ENCODE results near the gene MMP15. TPM values are rescaled to one million over a fixed set of nuclear protein-coding genes. Genes with fewer than 3 reads are reported as not detected.

The MMP15 gene
- total RNA-seq, 1 donor from 2014 or later, result 38.9 TPM

DNA sequence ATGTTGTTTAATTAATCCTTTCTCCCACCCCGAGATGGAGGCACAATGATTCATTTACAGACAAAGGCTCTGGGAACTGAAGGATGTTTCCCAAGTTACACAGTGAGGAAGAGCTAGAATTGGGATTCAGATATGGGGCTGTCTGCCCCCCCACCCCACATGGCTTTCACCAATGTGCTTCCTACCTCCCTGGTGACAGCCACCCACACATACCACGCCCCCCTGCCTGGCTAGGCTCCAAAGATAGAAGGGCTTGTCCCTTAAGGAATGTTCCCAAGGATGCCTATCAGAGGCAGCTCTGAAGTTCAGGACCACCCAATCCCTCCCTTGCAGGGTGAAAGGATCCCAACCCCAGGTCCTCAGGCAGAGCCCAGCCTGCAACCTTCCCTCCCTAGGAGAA, 70.7 kb downstream of the MMP15 start:
- no peak overlapping the region for H3K27ac Mint-ChIP-seq (ENCODE audit: unreplicated experiment)
- H3K36me3 Mint-ChIP-seq (ENCODE audit: low read depth), result no peaks in the 10 kb centered on the region
- H3K27me3 Mint-ChIP-seq (ENCODE audit: low read depth), result no peaks in the 10 kb centered on the region
- no peak for DNase-seq (ENCODE audit: low read depth, low spot score)
- peaks cover 58% of the 10 kb centered on the region for H3K4me1 Mint-ChIP-seq
- H3K4me3 Mint-ChIP-seq, result peak overlapping the region; percentile 23
- no peak for TF ChIP-seq CTCF (conservative IDR thresholded peaks at IDR 0.05)
- H3K9me3 Mint-ChIP-seq, result no peaks in the 10 kb centered on the region

Other genes starting within 250 kb of the MMP15 start
- gene KIFC3, start 223.3 kb upstream of the MMP15 start, total RNA-seq, result 25.1 TPM in 2 replicates
- 0.21 and 0.57 TPM in 2 replicates for gene CNGB1, start 54.6 kb upstream of the MMP15 start, total RNA-seq
- 13.9 and 15.5 TPM in 2 replicates for gene ZNF319, start 25.1 kb upstream of the MMP15 start, total RNA-seq
- gene USB1, start 24.3 kb upstream of the MMP15 start, total RNA-seq, result 74.8 and 77.5 TPM in 2 replicates
- gene CFAP20, start 103.6 kb downstream of the MMP15 start, total RNA-seq, result 72.1 and 73.1 TPM in 2 replicates
- 116 and 118 TPM in 2 replicates for gene CSNK2A2, start 172.4 kb downstream of the MMP15 start, total RNA-seq

Data from neural crest cell (in vitro differentiated cells).